GM19351 (cell line): ENCODE data around the gene PPP3CA.
A peak's percentile ranks its signal among the peaks of the same experiment; 100 is the strongest.
"Not testable (repeated sequence)": the region's sequence is repeated elsewhere in the genome, so short reads cannot be mapped to it uniquely, and the experiment has no call there.

Experiments
- ATAC-seq: cut with Tn5 transposase; IDR thresholded peaks from one replicate; pipeline ENCODE4 v1.9.1; 2021; ENCODE audit warnings: mild to moderate bottlenecking, moderate library complexity; ENCODE audit not compliant: unreplicated experiment

The PPP3CA gene

DNA sequence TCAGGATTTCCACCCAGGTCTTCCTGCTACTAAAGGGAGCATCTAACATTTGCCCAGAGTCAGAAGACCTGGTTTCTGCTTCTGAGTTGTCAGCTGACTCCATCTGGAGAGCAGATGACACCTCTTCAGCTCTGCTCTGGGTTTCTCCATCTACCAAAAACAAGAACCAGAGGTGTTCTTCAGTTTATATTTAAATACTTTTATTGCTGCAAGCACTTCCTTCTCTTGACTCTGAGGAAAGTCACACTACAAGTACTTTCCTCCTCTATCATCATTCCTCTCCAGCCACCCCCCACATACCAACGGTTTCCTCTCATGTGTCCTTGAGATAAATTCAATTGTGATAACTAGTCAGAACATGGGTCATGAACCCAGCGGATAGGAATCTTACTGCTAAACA, 88.4 kb downstream of the PPP3CA start:
- ATAC-seq: no peak

DNA sequence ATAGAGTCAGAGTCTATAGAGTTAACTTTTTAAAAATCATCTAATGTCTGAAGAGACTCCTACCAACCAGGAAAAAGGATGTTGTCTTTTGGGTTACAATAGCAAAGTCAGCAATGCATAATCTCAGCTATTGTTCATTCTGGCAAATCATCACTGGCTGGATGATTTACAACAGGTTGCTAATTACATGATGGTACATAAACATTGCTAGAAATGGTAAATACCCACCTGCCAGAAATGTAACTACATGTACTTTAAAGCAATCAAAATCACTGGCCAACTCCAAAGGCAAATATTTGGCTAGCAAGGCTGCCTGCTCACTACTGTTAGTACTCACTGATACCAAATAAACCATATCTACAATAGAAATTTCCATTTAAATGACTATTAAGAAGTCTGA, 91.1 kb downstream of the PPP3CA start:
- no peak for ATAC-seq

DNA sequence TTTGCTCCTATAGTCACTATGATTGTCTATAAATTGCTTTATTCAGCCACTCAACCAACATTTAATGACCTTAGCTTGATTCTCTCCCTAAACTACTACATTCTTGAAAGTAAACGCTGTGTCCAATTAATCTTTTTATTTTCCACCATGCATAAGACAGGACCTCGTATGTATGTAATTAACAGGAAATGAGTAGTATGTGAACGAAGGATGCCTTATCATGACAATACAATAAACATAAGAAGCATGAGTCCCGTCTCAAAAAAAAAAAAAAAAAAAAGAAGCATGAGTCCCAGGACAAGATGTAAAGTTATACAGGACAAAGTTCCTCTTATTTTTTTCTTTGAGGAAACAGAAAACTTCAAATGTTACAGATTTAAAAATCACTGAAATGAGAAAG, 92.5 kb downstream of the PPP3CA start:
- ATAC-seq: no peak

DNA sequence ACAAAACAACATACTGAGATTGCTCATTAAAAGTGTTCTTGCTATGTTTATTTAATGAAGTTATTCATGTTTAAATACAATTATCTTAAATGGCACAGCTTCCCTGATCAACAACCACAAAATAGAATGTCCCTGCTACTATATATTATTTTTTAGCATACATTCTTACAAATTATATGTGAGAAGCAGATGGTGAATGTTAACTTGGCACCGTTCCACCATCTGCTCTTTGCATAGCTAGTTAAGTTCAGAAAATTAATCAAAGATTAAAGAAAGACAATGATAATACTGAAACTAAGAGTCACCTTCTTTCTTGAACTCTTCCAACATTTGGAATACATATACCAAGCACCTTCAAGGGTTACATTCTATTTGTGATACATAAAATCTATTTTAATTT, 94.2 kb downstream of the PPP3CA start:
- no peak for ATAC-seq

DNA sequence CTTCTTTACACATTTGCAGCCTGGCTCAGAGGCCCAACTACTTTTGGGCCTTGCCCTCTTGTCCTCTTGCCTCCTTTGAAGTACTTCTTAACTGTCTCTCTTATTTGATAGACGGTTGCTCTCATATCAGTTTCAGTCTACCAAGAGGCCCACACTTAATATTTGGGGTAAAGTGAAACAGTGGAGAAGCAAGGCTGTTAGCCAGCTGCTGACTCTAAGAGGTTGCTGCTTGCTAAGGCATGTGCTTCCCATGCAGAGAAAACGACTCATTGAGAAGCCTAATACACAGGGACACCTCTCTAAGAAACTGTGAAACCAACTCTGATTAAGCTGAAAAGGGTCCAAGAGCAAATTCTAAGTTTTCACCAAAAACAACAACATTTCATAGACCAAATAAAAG, 94.6 kb downstream of the PPP3CA start:
- ATAC-seq: no peak

DNA sequence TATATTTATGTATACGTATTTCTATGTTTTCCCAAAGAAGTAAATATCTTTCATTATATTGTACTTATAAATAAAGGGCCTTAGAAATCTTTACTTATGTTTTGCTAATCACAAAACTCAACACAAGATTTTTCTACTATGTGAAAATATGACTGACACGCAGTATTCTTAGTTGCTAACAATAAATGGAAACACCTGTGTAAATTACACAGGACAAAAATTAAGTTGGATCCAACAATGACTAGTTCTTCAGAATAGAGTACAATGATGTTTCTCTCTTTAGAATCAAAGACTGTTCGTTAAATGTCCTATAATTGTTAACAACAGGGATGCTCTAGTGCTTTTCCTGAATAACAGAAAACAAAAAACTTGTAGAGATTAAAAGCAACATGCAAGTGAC, 96.1 kb downstream of the PPP3CA start:
- no peak for ATAC-seq

DNA sequence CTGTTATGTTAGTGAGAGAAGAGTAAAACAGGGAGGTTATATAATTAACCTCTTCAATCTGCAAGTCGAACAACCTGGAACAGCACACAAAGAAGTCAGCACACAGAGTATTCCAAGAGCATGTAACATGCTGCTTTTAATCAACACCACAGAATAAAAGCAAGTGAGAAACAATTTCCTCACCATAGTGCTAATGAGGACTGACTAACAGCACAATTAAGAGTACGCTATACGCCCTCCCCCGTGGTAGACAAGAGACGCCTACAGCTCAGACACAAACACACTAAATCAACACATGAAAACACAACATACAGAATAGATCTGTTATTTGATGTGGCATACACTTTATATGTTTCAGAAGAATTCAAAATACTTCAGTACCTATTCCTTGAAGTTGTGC, 103.0 kb downstream of the PPP3CA start:
- no peak for ATAC-seq

DNA sequence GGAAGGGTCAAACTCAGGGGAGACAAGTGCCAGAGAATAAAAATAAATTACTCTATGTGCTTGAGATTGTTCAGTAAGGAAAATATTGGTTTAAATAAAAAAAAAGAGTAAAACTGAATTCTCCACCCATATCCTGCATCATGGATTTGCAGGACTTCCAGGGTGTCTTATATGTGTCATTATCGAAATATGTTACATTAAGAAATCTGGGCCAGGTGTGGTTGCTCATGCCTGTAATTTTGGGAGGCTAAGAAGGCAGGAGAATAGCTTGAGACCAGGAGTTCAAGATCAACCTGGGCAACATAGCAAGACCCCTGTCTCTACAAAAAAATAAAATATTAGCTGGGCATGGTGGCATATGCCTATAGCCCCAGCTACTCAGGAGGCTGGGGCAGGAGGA, 104.9 kb downstream of the PPP3CA start:
- no peak for ATAC-seq

DNA sequence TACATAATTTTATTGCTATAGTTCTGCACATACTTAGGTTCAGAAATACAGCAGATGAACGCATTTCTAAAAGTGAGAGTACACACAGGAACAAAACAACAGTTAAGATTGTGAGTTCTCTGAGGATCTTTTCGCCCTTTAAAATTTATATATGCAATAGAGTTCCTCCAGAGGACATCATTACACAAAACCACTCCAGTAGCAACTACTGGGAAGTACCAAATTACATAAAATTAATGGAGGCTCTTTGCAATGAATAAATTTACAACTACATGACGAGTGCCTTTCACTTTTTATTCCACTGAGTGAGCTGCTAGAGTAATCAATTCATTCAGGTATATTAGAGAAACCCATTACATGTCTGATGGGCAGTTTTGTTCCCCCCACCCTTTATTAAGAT, 107.2 kb downstream of the PPP3CA start:
- no peak for ATAC-seq

DNA sequence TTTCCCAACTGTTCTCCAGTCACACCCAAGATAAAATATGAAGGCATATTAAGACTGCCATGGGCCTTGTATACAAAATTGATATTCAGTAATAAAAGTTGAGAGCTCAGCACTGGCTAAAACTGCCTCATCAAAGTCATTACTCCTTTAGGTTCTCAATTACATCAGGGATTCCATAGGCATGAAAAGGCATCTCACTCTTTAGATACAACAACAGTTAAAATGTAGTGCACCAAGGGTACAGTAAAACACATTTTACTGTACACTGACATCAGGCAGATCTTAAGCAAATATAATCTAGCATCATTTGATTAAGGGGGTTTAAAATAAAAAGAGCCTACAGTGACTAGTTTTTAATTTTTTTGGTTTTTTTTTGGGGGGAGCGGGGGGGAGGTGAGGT, 107.7 kb downstream of the PPP3CA start:
- ATAC-seq: no peak

DNA sequence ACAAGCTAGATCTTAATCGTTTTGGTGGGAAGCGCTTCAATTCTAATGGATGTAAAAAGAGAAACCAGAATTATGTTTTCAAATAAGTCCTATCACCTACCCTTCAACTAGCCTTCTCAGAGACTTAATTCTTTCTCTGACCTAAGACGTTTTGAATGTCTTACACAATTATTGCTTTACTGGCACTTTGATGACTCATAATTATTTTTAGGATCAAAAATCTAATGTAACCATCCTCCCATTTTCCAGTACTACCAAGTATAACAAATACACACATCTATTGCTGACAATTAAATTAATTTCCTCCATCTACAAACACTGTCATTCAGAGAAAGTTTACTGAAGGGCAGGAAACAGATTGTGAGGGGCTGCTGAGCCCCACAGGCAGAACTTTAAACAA, 108.6 kb downstream of the PPP3CA start:
- no peak for ATAC-seq

DNA sequence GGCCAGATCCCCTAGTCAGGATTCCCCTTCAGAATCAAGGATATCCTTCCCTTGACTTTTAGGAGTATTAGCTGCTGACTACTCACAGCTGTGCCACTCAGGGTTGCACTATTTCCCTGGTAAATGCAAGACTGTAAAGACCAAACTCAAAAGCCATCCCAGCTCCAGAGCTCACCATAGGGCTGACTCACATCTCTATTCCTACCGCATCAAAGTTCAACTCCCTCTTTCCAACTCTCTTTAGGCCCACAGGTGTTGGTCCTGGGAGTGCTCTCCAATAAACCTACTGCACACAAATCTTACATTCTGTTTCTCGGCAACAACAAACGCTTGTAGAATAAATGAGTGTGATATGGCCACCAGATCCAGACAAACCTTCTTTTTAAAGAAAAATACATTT, 109.6 kb downstream of the PPP3CA start:
- ATAC-seq: no peak

DNA sequence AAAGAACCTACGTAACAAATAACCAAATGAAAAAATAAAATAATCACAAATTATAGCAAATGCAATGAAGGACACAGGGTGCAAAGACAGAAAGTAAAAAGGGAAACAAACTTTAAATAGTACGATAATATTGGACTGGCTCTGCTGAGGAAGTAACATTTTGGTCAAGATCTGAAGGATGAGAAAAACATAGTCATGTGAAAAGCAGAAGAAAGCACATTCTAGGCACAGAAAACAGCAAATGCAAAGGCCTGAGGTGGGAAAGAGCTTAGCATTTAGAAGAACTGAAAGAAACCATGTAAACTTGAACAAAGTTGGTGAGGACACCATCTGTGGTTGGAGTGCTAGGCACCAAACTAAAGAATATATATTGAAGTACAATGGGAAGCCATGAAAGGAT, 111.2 kb downstream of the PPP3CA start:
- no peak for ATAC-seq

DNA sequence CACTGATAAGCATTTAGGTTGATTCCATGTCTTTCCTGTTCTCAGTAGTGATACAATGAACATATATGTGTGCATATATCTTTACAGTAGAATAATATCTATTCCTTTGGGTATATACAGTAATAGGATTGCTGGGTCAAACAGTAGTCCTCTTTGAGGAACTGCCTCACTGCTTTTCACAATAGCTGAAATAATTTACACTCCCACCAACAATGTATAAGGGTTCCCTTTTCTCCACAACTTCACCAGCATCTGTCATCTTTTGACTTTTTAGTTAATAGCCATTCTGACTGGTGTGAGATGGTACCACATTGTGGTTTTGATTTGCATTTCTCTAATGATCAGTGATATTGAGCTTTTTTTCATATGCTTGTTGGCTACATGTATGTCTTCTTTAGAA, 113.2 kb downstream of the PPP3CA start:
- not testable (repeated sequence) for ATAC-seq

DNA sequence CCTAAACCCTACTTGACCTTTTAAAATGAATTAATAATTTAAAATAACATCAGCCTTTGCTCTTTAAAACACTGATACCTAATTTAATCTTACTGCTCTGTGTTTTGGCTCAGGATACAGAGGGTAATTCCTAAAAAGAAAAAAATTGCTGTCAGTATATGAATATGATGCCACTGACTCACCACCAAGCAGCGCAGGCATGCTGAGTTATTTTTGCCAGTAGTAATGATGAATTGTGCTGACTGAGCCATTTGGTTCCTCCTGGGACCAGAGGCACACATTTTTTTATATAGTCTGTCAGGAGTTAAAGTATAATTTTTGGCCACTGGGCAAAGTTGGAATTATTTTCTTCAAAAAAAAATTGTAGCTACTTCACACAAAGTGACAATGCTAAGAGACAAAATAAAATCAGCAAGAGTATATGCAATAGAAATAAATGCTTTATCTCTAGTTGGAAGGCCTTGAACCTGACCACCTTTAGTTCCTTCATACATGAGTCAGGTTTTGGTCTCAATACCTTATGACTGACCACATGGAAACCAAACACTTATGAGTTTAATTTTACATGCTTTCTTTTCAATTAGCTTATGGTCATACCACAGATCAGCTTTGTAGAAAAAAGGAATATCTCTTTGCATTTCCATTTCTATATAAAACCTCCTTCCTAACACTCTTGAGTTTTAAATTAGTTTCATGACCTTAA, 115.1 kb downstream of the PPP3CA start:
- ATAC-seq: peak; percentile 69

DNA sequence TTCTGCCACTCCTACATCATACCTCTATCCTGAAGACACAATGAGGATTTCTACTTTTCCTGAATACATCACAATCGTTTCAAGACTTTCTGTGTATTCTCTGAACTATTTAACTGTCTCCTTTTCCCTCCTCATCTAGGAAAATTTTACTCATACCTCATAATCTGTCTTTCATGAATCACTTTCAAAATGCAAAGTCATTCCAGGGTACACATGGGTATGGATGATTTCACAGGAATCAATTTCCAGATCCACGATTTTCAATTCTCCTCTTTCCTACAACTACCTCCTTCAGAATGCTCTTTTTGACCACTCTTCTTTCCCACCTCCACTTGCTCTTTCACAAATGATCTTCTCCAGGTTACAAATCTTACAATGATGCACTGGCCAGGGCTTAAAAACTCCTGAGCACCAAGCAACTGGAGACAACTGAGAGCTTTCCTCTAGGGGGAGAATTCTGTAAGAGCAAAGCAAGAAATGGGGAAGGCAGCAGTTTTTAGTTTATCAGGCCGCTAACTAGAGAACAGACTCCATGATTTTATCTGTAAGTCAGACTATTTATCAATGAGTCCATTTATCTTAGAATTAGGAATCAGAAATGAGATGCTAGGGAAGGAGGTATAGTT, 116.4 kb downstream of the PPP3CA start:
- no peak for ATAC-seq

DNA sequence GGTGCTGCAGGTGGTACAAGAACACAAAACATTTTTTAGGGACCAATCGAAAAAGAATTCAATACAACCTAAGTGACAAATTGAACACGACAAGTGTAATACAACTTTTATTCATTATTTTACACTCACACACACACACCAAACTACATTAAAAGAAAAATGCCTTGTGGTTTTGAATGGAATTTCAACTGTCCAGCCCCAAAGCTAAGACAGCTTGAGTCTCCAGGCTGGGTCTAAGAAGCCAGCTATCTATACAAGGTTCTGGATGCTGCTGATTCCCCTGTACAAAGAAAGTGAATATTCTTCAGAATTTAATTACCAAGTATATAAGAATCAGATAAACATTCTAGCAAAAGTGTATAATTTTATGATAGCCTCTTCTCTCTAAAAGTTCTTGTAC, 118.2 kb downstream of the PPP3CA start:
- no peak for ATAC-seq

DNA sequence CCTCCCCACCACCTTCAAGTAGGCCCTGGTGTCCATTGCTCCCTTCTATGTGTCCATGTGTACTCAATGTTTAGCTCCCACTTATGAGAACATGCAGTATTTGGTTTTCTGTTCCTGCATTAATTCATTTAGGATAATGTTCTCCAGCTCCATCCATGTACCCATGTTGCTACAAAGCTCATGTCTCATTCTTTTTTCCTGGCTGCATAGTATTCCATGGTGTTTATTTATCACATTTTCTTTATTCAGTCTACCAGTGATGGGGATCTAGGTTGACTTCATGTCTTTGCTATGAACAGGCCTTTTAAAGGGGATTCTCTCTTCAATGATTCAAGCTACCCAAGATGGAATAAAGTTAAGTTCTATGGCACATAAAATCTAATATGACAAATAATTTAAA, 119.6 kb downstream of the PPP3CA start:
- ATAC-seq: no peak

DNA sequence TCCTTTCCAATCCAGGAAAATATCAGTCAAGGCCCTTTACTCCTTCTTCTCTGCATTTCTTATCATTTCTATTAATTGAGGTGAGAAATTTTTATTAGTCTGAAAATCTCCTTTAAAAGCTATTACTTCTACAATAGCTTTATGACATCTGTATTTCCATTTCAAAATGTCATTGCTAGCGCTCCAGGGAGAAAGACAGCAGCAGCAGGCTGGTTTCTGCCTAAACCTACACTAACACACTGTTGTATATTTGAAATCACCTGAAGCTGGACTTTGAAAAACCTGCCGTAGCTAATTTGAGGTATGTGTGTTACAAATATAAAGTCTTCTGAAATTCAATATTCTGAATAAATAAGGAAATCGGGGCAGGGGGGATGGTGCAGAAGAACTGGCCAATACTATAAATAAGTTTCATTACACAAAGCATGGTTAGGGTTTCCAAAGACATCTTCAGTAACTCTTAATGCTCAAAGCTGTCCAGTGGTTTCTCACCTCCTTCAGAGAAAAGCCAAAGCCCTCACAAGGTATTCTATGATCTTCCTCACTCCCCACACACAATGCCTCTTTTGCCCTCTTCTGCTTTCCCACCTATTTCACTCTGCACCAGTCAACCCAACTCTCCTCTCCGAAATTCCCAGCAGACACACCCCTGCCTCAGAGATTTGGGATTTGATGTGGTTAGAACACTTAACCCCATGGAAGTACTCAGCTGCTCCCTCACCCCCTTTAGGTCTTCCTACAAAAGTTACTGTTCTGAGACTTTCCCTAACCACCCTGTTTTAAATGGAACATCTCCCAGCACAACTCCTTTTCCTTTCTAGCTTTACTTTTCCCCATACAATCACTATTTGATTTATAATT, 122.7 kb downstream of the PPP3CA start:
- no peak for ATAC-seq

DNA sequence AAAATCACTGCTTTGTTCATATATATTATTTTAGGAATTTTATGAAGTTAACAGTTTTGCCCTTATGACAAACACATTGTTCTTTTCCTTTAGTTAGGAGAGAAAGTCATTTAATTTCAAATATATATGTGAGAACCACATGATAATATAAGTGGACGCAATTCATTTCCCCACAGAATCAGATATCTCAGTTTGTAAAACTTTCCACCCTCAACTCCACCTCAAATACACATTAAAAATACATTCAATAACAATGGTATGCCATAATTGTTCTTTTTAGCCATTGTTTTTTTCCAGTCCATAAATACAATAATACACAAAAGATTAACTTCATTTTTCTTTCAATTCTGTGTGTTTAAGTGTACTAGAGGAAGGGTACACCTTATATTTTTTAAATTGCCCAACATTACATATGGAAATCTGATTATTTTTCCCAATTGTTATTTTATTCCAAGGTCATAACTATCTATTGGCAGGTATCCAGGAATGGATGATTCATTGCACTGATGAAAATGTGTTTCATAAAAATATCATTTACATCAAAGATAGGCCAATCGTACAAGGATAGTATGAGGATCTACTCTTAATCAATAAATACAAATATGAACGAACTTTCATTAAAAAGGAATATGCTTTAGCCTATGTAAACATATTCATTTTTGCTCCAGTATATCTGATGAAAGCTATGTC, 125.0 kb downstream of the PPP3CA start:
- ATAC-seq: no peak

DNA sequence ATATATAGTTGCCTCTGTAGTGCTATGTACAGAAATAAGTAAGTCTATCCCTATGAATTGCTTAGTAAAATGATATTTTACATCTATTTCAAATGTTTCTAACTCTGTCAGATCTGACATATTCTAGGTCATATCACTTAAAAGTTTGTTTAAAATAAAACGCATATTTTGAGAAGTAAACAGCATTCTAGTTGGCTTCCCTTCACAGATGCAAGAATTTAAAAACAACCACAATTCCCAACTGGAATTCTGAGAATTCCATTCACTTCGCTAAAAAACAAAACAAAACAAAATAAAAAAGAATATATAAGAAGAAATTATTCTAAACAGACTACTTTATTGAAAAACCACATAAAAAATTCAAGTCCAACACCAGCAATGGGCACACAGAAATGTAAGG, 126.0 kb downstream of the PPP3CA start:
- ATAC-seq: no peak
